ENCODE results near the gene RAB35.

Gene RAB35

DNA sequence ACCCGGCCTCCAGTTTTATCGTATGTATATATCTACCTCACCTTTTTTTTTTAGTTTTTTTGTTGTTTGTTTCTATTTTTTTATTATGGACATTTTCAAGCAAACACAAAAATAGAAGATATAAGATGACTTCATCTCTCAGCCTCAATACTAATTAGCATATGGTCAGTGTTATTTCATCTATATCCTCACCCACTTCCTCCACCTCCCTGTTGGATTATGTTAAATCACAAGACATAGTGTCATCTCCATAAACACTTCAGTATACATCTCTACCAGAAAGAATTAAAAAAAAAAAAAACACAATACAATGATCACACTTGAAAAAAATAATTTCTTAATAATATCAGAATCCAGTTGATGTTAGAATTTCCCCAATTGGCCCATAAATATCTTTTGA, 34.9 kb downstream of the RAB35 start:
- DNase-seq: no peak

DNA sequence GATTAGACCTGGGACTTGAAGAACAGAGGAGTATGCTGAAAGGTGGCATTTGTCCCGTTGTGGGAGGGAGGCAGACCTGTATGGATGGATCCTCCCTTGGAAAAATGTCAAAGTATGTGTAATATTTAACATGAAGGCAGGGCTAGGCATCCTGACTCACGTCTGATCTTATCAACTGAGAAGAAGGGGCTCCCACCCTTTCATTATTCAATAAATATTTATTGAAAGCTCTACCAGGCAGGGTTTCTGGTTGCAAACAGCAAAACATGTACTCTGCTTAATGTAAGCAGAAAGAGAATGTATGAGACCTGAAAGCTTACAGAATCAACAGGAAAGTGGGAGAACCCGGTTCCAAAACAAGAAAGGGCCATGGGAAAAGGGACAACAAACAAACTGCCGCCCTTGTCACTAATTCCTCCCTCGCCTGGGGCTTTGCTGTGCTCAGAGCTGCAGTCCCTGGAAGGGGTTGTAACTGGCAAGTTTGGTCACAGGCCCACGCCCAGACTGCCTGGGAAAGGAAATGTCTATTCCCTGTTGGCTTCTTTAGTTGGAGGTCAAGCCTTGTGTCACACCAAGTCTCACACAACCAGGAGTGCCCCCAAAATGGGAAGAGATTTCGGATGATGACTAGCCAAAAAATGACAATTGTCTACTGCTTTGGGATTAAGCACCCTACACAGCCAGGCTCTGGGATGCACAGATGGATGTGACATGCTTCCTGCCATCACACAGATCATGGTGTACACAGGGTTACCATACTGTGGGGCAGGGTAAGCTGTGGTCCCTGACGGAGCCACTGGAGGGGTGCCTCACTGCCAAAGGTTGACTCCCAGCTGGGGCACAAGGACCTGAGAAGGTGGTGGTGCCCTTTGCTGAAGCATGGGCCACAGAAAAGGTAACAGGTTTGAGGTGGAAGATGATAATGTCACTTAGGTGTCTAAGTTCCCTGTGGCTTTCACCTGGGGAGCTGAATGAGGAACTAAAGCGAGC, 36.8 kb downstream of the RAB35 start:
- DNase-seq: no peak

DNA sequence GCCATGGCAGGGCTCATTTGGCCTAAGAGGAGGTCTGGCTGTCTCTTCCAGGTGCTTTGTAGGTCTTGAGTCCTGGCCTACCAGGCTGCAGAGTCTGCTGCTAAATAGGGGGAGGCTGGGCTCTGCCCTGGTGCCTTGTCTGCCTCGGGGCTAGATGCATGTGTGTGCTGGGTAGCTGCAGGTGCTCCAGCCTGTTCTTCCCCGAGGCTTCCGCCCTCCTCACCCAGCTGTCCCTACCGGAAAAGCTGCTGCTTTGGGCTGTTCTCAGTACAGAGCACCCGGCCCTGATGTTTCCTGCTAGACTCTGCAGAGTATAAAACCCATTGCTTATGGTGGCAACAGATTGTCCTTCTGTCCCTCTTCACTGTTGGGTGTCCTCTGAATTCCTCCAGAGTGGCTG, 37.7 kb downstream of the RAB35 start:
- no peak for DNase-seq

DNA sequence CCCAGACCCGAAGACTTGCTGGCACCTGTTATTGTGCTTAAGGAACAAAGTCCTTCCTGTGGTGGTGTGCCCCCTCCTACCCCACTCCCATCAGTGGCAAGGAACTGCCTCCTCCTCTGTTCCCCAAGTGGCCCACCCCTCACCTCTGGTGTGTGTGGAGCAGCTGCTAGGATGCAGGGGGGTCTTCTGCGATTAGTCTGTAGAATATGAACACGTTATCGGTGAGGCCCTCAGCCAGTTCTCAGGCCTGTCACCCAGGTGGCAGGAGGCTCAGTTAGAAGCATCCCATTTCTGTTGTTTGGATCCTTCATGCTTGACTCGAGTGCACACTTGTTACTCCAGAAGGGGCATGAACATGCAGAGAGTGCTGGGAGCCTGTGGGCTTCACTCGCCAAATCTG, 39.3 kb downstream of the RAB35 start:
- DNase-seq: no peak

DNA sequence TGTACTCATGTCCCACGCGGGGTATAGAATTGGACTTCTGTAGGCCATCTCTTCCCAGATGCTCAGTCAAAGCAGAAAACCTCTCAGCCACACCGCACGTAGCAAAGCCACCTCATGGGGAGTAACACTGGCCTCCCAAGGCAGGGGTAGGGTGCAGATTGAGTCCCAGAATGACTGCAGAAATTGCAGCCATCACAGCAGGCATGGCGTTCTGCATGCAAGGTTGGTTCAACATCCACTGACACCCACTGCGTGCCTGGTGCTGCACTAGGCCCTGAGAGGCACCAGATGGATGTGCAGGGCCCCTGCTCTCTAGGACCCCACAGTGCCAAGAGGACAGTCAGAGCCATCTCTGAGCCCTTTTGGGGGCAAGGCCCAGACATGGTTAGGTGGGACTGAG, 39.9 kb downstream of the RAB35 start:
- DNase-seq: no peak

DNA sequence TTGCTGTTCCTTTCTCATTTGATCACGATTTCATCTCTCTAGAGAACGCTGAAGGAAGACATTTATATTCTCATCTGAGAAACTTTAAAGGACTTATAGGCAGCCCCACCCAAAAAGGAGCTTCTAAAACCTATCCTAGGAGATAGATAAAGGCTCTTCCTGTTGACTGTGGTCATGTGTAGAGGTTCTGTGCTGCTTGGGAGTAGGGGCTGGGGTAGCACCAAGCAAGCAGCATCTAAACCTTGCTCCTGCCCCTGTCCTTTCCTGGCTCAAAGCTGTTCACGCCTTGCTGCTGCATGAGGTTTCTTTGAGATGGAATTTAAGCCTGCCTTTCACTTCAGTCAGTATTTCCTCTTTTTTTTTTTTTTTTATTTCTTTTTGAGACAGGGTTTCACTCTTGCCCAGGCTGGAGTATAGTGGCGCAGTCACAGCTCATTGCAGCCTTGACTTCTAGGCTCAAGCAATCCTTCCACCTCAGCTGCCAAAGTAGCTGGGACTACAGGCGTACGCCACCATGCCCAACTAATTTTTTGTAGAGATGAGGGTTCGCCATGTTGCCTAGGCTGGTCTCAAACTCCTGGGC, 41.4 kb downstream of the RAB35 start:
- no peak for DNase-seq

DNA sequence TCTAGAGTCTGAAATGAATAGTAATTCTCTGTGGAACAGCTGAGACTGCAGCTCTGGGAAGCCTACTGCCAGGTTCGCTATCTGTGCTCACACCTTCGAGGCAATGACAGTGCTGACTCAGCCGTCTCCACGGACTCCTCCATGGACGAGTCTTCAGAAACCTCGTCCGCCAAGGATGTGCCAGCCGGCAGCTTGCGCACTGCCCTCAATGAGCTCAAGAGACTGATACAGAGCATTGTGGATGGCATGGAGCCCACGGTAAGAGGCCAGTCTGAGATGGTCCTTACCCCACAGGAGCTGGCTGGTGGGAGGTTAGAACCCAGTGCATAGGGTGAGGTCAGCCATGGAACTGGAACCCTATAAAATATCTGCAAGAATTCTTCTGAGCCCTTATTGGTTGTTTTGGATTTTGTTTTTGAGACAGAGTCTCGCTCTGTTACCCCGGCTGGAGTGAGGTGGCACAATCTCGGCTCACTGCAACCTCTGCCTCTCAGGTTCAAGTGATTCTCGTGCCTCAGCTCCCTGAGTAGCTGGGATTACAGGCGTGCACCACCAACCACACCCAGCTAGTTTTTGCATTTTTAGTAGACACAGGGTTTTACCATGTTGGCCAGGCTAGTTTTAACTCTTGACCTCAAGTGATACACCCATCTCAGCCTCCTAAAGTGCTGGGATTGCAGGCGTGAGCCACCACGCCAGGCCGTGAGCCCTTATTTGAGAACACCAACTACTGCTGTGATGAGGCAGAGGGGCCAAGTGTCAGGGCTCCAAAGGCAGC, 43.9 kb downstream of the RAB35 start:
- DNase-seq: no peak

DNA sequence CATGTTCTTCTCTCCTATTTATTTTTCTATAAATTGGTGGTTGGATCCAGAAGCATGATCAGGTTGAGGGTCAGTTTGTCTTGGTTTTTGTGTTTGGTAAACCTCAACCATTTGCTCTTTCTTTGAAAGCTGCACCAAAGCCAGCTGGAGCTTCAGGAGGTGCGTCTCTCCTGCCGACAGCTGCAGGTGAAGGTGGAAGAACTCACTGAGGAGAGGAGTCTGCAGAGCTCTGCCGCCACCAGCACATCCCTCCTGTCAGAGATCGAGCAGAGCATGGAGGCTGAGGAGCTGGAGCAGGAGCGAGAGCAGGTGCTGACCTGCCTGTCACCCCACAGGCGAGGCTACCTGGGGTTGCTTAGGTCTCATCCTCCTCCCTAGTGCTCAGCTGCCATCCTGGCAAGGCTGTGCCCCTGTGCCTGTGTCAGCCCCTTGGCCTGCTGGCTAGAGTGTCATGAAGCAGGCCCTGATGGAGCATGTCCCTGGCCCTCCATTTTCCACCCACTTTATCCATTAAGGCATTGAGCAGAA, 45.0 kb downstream of the RAB35 start:
- no peak for DNase-seq

DNA sequence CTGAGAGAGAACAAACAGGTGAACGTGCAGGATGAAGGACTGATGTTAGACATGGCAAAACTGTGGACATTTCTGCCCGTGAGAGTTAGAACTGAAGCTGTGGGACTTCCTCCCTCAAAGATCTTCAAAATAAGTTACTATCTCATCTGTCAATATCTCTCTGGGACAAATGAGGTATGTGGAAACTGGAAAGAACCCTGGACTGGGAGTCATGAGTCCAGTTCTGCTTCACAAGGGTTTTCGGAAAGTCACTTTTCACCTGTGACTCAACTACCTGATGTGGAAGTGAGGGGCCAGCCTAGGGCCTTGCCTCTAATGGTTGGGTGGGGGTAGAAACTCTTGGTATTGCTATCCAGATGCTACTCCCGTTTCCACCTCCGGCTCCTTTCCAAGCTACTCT, 47.3 kb downstream of the RAB35 start:
- no peak for DNase-seq

DNA sequence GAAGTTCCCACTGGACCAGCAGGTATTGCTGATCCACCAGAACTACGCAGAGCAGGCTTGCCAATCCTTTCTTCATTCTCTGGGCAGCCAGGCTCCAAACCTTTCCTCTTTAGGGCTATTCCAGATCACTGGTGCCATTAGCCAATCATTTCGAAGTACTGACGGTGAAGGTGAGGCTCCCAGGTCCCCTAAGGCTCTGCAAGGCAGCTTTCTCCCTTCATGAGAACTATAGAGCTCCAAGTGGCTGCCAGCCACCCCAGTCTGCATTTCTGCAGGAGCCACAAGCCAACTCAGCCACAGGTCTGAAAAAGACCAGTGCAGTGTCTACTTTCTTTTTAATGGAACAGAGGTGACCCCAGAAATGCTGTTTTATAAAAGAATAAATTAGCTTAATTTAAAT, 48.7 kb downstream of the RAB35 start:
- DNase-seq: no peak

DNA sequence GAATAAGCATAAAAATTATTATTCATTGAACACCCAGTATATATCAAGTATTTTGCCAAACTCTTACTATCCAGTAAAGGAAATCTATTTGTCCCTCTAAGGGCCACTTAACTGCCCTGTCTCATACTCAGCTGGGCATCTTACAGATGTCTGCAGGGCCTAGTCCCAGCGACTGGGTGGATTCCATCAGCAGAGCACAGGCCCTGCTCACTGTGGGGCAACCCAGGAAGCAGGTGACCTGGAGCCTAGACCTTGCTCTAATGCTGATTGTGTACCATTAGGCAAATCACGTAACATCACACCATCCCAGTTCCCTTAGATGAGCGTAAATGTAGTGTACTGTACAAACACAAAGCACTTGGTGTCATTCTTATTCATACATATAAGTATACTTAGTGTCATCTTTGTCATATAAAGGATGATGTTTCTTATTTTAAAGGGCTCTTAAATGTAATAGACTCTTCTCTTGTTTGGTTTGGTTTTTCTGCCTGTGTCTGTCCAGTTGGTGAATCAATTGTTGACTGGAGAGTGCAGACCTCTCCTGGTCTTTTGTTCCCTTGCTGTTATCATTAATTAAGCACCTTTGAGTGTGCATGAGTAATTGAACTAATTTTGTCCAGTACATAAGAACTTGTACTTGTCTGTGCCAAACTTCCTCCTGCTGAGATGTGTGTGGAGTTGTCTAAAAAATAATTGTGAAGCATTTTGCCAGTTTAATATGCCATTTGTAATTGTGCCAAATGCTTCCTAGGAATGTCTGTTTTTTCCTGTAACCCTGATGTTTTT, 49.3 kb downstream of the RAB35 start:
- no peak for DNase-seq

DNA sequence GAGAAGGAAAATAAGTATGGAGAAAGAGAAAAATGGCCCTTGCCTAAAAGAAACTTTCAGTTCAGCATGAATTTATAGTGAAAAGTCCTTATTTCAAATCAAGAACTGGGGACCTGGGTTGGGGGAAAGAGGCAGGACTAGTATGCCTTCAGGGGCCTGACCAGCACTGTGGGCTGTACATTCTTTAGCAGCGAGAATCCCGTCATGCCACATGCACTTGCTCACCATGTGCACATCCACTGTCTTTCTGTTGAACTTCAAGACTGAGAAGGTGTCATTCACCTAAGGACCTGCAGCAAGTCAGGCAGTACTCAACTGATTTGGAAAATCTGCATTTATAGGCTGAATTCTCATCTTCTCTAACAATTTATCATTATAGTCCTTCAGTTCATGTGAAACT, 50.2 kb downstream of the RAB35 start:
- DNase-seq: no peak

DNA sequence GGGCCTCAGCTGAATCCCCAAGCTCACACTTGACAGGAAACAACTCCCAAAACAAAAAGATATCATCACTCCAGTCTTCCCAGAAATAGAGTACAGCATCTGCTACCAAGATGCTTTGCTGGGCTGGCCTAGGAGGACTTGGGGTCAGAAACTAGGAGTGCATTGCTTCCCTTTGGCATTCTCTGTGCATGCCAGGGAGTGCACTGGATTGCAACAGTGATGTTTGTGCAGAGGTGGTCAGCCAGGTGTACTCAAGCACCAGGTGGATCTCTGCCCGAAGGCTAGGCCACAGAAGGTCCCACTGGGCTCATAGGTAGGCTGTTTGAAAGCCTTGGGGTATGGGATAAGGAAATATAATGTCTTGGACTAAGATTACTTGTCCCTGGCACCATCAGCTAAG, 51.1 kb downstream of the RAB35 start:
- DNase-seq: no peak

DNA sequence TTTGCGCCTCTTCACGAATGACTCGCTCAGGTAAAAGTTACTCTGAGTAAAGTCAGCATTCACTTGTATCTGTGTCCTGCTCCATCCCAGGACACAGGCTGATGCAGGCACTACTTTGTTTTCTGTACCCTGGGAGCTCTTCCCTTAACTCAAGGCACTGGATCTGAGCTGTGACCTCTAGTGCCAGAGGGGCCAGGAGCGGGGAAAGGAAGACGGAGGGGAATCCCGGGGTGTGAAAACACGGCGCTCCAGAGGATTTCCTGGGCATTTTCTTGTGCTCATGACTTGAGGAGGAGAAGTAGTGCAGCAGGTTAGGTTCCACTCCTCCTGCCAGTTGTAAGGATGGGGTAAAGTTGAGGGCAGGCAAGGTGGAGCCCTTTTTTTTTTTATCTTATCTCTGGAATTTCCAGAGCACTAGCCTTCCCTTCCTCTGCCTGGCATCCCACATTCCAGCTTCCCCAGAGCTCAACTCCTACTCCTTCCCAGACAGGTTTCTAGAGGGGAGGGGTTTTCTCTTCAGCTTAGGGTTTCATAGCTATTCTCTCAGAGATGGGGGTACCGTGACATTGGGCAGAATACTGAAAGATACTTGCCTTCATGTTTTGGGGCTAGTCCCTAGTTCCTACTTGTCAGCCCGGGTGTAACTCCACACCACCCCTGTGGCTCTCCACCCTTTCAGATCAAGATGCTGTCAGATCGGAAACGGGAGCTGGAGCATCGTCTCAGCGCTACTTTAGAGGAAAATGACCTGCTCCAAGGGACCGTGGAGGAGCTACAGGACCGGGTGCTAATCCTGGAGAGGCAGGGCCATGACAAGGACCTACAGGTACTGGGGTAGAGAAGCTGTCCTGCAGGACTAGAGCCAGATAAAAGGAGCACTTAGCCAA, 52.3 kb downstream of the RAB35 start:
- DNase-seq: no peak

DNA sequence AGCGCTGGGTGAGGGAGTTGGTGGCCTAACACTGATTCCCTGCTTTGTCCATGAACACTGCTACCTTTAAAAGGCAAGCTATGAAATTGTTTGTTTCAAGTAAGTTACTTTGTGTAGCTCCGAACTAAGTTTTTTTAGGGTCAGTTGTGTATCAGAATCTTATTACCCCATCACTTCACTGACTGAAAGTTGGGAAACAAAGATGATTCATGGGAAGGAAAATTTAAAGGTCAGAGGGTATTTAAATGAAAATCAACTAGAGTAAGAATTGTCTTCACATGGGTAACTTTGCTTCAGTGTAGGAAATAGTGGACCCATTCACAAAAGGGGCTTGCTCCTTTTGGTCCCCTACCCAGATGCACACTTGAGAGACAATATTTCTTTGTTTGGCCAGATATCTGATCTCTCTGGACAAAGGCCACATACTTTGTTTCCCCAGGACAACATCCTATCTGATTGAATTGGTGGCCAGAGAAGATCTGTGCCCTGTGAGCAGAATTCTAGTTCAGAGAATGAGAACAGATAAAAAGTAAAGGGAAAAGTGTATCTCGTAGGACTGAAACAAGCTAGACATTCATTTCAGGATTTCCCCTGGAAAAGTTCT, 53.5 kb downstream of the RAB35 start:
- no peak for DNase-seq

DNA sequence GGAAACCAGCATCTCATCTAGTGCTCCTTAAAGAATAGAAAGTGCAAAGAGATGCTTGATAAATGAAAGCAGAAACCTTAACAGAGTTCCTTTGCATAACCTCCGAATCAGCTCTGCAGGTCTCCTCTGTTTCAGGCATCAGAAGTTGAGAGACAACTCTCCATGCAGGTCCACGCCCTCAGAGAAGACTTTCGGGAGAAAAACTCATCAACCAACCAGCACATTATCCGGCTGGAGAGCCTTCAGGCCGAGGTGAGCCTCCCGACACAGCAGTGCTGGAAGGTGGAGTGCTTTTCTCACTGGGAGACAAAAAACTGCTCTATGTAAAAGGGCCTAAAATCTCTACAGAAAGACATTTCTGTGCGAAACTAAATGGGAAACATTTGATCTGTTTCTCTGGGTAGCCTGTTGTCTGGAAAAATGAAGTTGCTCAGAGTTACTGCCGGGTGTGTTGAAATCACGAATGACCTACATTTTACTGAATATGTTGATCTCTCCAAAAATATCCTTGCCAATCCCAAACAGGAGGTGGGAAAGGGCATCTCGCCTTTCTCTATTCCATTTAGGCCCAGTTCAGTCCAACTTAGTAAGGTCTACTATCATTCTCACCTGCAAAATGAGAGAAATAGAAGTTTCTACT, 54.9 kb downstream of the RAB35 start:
- no peak for DNase-seq

DNA sequence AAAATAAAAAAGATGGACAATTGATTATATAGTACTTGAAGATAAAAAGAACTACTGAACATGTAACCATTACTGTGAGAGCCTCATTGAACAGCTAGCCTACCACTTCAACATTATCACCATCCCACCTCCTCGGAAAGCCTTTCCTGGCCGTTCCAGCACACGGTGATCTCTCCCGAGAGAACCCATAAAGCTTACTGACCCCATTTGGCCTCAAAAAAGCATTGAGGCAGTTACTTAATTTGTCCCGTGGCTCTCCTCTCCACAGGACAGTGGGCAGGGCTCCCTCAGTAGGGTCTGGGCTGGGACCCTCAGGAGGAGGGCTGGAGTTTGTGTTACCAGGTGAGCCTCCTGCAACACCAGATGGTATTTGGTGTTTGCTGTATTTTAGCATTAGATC, 55.8 kb downstream of the RAB35 start:
- no peak for DNase-seq

DNA sequence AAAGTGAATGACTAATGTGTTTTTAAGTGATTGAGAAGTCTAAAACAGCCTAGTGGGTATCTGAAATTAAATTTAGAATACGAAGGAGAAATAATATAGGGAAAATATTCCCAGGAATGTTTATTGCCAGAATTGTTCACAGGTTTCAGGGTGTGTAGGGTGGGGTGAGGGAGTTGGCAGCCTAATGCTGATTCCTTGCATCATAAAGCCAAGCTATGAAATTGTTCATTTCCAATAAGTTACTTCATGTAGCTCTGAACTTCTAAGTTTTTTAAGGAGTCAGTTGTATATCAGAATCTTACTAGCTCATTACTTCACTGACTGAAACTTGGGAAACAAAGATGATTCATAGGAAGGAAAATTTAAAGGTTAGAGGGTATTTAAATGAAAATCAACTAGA, 56.4 kb downstream of the RAB35 start:
- no peak for DNase-seq

DNA sequence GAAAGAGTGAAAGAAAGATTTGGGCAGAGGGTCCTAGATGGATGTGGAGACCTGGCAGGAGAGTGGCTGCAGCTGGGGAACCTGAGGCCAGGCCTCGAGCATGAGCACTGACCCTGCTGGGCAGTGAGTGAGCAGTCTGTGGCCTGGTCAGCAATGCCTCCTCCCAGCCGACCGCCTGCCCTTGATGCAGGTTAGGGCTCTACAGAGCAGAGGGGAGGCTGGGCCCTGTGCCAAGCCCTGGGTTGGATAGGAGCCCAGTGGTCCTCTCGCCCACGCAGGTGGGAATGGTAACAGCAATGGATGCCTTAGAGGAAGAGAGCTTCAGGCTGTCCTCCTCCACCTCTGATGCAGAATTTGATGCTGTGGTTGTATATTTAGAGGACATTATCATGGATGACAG, 59.8 kb downstream of the RAB35 start:
- DNase-seq: no peak

DNA sequence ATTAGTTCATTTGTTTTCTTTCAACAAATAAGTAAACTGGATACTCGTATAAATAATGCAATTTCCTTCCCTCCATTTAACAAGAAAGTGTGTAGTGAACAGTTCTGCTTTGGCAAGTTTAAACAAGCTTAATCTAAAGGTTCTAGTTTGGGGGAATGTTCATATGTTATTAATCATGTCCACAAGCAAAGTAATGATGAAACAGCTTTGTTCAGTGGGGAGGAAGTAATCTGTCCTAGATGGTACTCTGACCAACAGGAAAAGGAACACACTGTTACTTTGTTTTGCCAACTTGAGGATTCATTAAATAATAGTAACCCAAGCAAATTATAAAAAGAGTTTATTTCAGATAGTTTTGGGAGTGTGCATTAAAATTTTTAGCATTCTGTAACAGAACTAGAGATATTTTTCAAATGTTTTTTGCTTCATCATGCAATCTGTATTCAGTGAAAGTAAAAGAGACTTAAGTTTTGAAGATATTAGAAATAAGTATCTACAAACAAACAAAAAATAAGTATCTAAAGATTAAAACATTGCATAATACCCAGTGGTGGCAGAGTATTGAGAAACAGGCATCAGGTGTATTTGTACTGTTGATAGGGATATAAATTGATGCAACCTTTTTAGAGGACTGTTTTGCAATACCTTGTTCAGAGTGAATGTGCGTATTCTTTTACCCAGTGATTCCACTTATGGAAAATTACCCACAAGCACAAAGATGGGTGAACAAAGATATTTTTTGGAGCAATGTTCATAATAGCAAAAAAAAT, 61.1 kb downstream of the RAB35 start:
- no peak for DNase-seq
